ENCODE results near the gene NAA20. TPM values are rescaled to one million over a fixed set of nuclear protein-coding genes. Genes with fewer than 3 reads are reported as not detected.

Gene NAA20
- total RNA-seq (2021) (78.4 and 82.6 TPM in 2 replicates), Bru-seq, nascent RNA (percentile 89 among the genes with signal in this experiment), BruChase-seq, experiment 1, labeled RNA remaining after a 2-hour chase (percentile 92 among the genes with signal in this experiment), BruChase-seq, experiment 2, labeled RNA remaining after a 6-hour chase (percentile 92 among the genes with signal in this experiment)
- long read RNA-seq, transcript NAA20-202 (6 exons, 1,260 nt) = major isoform, 126 of 142 reads
- long read RNA-seq, partial matches to known transcripts = 4 of 142 reads
- long read RNA-seq, other reads (novel, unspliced or antisense) = 8 of 142 reads

GRCh38 chr20:20017001-20017843 lies at the start of gene NAA20:
Gene NAA20, plus strand, starts transcription at chr20:20017362. Its CDS starts 35 bp downstream, at chr20:20017397.
- peak within 1 kb of the TSS; percentile 99 for H3K4me3 ChIP-seq (ENCODE audit: low read depth, low read length, poor library complexity, severe bottlenecking)
- ChIA-PET POLR2A (ENCODE audit: low non-redundant PET) (no interaction called here), CTCF (no interaction called here)
- peak within 1 kb of the TSS; percentile 88 for H3K27ac ChIP-seq (ENCODE audit: low read depth, low read length, poor library complexity, severe bottlenecking)
- no peaks in the 10 kb centered on the region for H3K27me3 ChIP-seq (replicated peaks; ENCODE audit: insufficient read depth, low read depth, low read length, poor library complexity)
- BruUV-seq (replicated peaks) = no TSS peak
- peaks cover 4% of the 10 kb centered on the region for H3K4me1 ChIP-seq (ENCODE audit: insufficient read depth, low read length, poor library complexity, severe bottlenecking)
- TF ChIP-seq CTCF (conservative IDR thresholded peaks at IDR 0.05; ENCODE audit: low read depth, low read length) = peak; percentile 72
- no peak for TF ChIP-seq EZH2 (IDR thresholded peaks at IDR 0.05; ENCODE audit: borderline replicate concordance, low read depth, low read length, poor library complexity, severe bottlenecking)
- no peaks in the 10 kb centered on the region for H3K9me3 ChIP-seq (ENCODE audit: low read depth, low read length, poor library complexity, severe bottlenecking)
- H3K36me3 ChIP-seq (ENCODE audit: insufficient read depth, low read length, poor library complexity, severe bottlenecking) = peaks cover 6% of the 10 kb centered on the region
- DNase-seq (ENCODE audit: low spot score) = peak; percentile 94
- intact Hi-C loops (cut with micrococcal nuclease; ENCODE audit: unreplicated experiment) = no loop called here

GRCh38 chr20:19967445-19967844 lies 49.7 kb upstream of the NAA20 start:
- BruUV-seq (replicated peaks) = no TSS peak
- H3K9me3 ChIP-seq (ENCODE audit: low read depth, low read length, poor library complexity, severe bottlenecking) = no peaks in the 10 kb centered on the region
- ChIA-PET POLR2A (ENCODE audit: low non-redundant PET) (no interaction called here), CTCF (no interaction called here)
- H3K27ac ChIP-seq (ENCODE audit: low read depth, low read length, poor library complexity, severe bottlenecking) = no peak overlapping the region
- intact Hi-C loops (cut with micrococcal nuclease; ENCODE audit: unreplicated experiment) = no loop called here
- H3K4me1 ChIP-seq (ENCODE audit: insufficient read depth, low read length, poor library complexity, severe bottlenecking) = no peaks in the 10 kb centered on the region
- no peaks in the 10 kb centered on the region for H3K27me3 ChIP-seq (replicated peaks; ENCODE audit: insufficient read depth, low read depth, low read length, poor library complexity)
- no peaks in the 10 kb centered on the region for H3K36me3 ChIP-seq (ENCODE audit: insufficient read depth, low read length, poor library complexity, severe bottlenecking)
- DNase-seq (ENCODE audit: low spot score) = no peak
- no peak for TF ChIP-seq CTCF (conservative IDR thresholded peaks at IDR 0.05; ENCODE audit: low read depth, low read length)
- no peak for TF ChIP-seq EZH2 (IDR thresholded peaks at IDR 0.05; ENCODE audit: borderline replicate concordance, low read depth, low read length, poor library complexity, severe bottlenecking)
- H3K4me3 ChIP-seq (ENCODE audit: low read depth, low read length, poor library complexity, severe bottlenecking) = no peak overlapping the region

GRCh38 chr20:19968028-19968427 lies 49.1 kb upstream of the NAA20 start:
- TF ChIP-seq CTCF (conservative IDR thresholded peaks at IDR 0.05; ENCODE audit: low read depth, low read length) = no peak
- TF ChIP-seq EZH2 (IDR thresholded peaks at IDR 0.05; ENCODE audit: borderline replicate concordance, low read depth, low read length, poor library complexity, severe bottlenecking) = no peak
- H3K9me3 ChIP-seq (ENCODE audit: low read depth, low read length, poor library complexity, severe bottlenecking) = no peaks in the 10 kb centered on the region
- ChIA-PET CTCF (no interaction called here), POLR2A (ENCODE audit: low non-redundant PET) (no interaction called here)
- H3K27ac ChIP-seq (ENCODE audit: low read depth, low read length, poor library complexity, severe bottlenecking) = no peak overlapping the region
- no peaks in the 10 kb centered on the region for H3K36me3 ChIP-seq (ENCODE audit: insufficient read depth, low read length, poor library complexity, severe bottlenecking)
- no peak for DNase-seq (ENCODE audit: low spot score)
- intact Hi-C loops (cut with micrococcal nuclease; ENCODE audit: unreplicated experiment) = no loop called here
- no TSS peak for BruUV-seq (replicated peaks)
- H3K4me1 ChIP-seq (ENCODE audit: insufficient read depth, low read length, poor library complexity, severe bottlenecking) = no peaks in the 10 kb centered on the region
- H3K27me3 ChIP-seq (replicated peaks; ENCODE audit: insufficient read depth, low read depth, low read length, poor library complexity) = no peaks in the 10 kb centered on the region
- no peak overlapping the region for H3K4me3 ChIP-seq (ENCODE audit: low read depth, low read length, poor library complexity, severe bottlenecking)
